Fibroblast of lung (primary cell): ENCODE results near the gene CMTR2.

Source experiments
- EZH2 ChIP-seq: IDR thresholded peaks from 2 replicates; pipeline ENCODE4 v1.5.1; 2012; ENCODE audit warnings: low read length, control low read depth, mild to moderate bottlenecking; ENCODE audit errors: missing control alignments
- TF ChIP-seq, protein P1 (sequence below), 2 donors: IDR thresholded peaks in 1 of 2; conservative IDR thresholded peaks in 1 of 2; 1 replicate in 1 of 2; 2 replicates in 1 of 2; pipeline ENCODE4 v1.5.1; 2011 to 2012; ENCODE audit warnings: low read length in 2 of 2, control low read depth in 1 of 2, inconsistent platforms in 1 of 2, low read depth in 1 of 2, mild to moderate bottlenecking in 1 of 2

DNA sequence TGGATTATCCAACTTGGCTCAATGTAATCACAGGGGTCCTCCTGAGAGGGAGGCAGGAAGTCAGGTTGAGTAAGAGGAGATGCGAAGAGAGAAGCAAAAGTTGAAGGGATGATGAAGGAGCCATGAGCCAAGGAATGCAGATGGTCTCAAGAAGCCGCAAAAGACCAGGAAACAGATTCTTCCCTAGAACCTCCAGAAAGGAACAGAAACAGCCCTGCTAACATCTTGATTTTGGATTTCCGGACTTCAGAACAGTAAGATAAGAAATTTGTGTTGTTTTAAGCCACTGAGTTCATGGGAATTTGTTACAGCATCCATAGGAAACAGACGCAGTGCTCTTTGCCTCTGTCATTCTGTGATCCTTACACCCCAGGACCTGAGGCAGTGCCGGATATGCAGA lies 26.8 kb downstream of the CMTR2 start:
- TF ChIP-seq, protein P1, sequence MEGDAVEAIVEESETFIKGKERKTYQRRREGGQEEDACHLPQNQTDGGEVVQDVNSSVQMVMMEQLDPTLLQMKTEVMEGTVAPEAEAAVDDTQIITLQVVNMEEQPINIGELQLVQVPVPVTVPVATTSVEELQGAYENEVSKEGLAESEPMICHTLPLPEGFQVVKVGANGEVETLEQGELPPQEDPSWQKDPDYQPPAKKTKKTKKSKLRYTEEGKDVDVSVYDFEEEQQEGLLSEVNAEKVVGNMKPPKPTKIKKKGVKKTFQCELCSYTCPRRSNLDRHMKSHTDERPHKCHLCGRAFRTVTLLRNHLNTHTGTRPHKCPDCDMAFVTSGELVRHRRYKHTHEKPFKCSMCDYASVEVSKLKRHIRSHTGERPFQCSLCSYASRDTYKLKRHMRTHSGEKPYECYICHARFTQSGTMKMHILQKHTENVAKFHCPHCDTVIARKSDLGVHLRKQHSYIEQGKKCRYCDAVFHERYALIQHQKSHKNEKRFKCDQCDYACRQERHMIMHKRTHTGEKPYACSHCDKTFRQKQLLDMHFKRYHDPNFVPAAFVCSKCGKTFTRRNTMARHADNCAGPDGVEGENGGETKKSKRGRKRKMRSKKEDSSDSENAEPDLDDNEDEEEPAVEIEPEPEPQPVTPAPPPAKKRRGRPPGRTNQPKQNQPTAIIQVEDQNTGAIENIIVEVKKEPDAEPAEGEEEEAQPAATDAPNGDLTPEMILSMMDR (conservative IDR thresholded peaks at IDR 0.05 in 1 of 2, IDR thresholded peaks at IDR 0.05 in 1 of 2; ENCODE audit: low read depth in 1 of 2, low read length in 2 of 2) = no peak
- TF ChIP-seq EZH2 = no peak
